ENCODE results near the gene IQCH. TPM values are rescaled to one million over a fixed set of nuclear protein-coding genes. Genes with fewer than 3 reads are reported as not detected.

The IQCH gene
- total and polyA plus RNA-seq, 9 of the 15 experiments (the other 6 are each of a cell fraction or from before 2014, with no cell fraction given): 1.8 to 3.9 (median 2.7) TPM

DNA sequence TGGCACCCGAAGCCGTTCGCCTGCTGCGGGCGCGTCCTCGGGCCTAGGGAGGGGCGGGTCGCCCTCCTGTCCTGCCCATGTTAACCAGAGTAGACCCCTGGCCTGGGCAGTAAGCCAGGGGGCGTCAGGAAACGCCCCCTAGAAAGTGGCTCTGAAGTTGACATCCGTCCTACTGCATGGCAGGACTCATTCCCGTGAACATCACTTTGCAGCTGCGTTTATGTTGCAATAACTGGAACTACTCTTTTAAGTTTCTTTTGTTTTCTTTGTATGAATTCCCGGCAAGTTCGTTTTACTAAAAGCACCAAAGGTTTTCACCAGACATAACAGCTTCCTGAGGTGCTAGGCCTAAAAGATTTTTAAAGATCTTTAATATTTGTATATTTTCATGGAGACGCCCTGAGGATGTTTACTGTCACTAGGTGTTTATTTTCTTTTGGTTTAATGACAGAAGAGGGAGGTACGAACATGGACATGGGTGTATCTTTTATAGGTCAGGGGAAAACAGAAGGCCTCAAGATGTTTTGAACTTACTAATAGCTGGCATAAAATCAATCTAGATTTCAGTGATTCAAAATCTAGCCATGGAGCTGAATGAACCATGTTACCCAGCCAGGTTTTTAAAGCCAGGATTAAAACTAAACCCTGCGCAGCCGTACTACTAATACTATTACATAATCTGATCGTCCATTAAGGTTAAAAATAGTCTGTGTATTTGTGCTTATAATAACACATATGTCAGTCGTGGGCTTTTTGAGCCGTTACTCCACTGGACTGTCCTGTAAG lies 267.4 kb downstream of the IQCH start (continued):
- TF ChIP-seq, protein P1, sequence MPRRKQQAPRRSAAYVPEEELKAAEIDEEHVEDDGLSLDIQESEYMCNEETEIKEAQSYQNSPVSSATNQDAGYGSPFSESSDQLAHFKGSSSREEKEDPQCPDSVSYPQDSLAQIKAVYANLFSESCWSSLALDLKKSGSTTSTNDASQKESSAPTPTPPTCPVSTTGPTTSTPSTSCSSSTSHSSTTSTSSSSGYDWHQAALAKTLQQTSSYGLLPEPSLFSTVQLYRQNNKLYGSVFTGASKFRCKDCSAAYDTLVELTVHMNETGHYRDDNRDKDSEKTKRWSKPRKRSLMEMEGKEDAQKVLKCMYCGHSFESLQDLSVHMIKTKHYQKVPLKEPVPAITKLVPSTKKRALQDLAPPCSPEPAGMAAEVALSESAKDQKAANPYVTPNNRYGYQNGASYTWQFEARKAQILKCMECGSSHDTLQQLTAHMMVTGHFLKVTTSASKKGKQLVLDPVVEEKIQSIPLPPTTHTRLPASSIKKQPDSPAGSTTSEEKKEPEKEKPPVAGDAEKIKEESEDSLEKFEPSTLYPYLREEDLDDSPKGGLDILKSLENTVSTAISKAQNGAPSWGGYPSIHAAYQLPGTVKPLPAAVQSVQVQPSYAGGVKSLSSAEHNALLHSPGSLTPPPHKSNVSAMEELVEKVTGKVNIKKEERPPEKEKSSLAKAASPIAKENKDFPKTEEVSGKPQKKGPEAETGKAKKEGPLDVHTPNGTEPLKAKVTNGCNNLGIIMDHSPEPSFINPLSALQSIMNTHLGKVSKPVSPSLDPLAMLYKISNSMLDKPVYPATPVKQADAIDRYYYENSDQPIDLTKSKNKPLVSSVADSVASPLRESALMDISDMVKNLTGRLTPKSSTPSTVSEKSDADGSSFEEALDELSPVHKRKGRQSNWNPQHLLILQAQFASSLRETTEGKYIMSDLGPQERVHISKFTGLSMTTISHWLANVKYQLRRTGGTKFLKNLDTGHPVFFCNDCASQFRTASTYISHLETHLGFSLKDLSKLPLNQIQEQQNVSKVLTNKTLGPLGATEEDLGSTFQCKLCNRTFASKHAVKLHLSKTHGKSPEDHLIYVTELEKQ (CRISPR knock-in tag; IDR thresholded peaks at IDR 0.05): no peak
- TF ChIP-seq CEBPG (CRISPR knock-in tag; IDR thresholded peaks at IDR 0.05): peak; percentile 73
- peak; percentile 67 to 92 for TF ChIP-seq CEBPG (tag; conservative IDR thresholded peaks at IDR 0.05 in 1 of 2, IDR thresholded peaks at IDR 0.05 in 1 of 2)
- peak in 1 of 2 experiments; percentile 16 for TF ChIP-seq AFF1 (IDR thresholded peaks at IDR 0.05; ENCODE audit: low read depth in 1 of 2, partially characterized antibody in 2 of 2)
- peak; percentile 79 to 81 for TF ChIP-seq NRF1 (conservative IDR thresholded peaks at IDR 0.05 in 1 of 2, IDR thresholded peaks at IDR 0.05 in 1 of 2)
- TF ChIP-seq ZBTB7A (IDR thresholded peaks at IDR 0.05; ENCODE audit: borderline replicate concordance, control insufficient read depth, low read depth, low read length): peak; percentile 79
- peak; percentile 33 for TF ChIP-seq PRDM10 (IDR thresholded peaks at IDR 0.05; ENCODE audit: partially characterized antibody)
- no peak for TF ChIP-seq EHMT2 (IDR thresholded peaks at IDR 0.05)
- TF ChIP-seq GMEB1 (CRISPR knock-in tag; IDR thresholded peaks at IDR 0.05): no peak
- TF ChIP-seq SP1 (CRISPR knock-in tag; IDR thresholded peaks at IDR 0.05): peak; percentile 39; the same call in 1 of the 2 replicates
- no peak for TF ChIP-seq BRF1 (IDR thresholded peaks at IDR 0.05; ENCODE audit: borderline replicate concordance, extremely low read depth, insufficient read length)

Measured in K562 (cell line).